ENCODE results near the gene TDRKH.

- TF ChIP-seq CREB1 (IDR thresholded peaks at IDR 0.05; ENCODE audit: low read depth) (no peak), USF1 (IDR thresholded peaks at IDR 0.05) (no peak), CEBPB (IDR thresholded peaks at IDR 0.05) (peak; percentile 68), REST (IDR thresholded peaks at IDR 0.05; ENCODE audit: low read depth) (no peak), NFIC (IDR thresholded peaks at IDR 0.05) (no peak)
These were observed 19.1 kb upstream of the TDRKH start for GRCh38 chr1:151809290-151809984.
